ENCODE data around the gene ZNF692.
"Not testable (repeated sequence)": the region's sequence is repeated elsewhere in the genome, so short reads cannot be mapped to it uniquely, and the experiment has no call there.

The ZNF692 gene, protein sequence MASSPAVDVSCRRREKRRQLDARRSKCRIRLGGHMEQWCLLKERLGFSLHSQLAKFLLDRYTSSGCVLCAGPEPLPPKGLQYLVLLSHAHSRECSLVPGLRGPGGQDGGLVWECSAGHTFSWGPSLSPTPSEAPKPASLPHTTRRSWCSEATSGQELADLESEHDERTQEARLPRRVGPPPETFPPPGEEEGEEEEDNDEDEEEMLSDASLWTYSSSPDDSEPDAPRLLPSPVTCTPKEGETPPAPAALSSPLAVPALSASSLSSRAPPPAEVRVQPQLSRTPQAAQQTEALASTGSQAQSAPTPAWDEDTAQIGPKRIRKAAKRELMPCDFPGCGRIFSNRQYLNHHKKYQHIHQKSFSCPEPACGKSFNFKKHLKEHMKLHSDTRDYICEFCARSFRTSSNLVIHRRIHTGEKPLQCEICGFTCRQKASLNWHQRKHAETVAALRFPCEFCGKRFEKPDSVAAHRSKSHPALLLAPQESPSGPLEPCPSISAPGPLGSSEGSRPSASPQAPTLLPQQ

GRCh38 chr1:248858891-248859889 lies at the start of gene ZNF692:
Gene ZNF692 (minus strand): TSS chr1:248859085. CDS start chr1:248858309, 776 bp downstream.
- peak; percentile 97 for DNase-seq

DNA sequence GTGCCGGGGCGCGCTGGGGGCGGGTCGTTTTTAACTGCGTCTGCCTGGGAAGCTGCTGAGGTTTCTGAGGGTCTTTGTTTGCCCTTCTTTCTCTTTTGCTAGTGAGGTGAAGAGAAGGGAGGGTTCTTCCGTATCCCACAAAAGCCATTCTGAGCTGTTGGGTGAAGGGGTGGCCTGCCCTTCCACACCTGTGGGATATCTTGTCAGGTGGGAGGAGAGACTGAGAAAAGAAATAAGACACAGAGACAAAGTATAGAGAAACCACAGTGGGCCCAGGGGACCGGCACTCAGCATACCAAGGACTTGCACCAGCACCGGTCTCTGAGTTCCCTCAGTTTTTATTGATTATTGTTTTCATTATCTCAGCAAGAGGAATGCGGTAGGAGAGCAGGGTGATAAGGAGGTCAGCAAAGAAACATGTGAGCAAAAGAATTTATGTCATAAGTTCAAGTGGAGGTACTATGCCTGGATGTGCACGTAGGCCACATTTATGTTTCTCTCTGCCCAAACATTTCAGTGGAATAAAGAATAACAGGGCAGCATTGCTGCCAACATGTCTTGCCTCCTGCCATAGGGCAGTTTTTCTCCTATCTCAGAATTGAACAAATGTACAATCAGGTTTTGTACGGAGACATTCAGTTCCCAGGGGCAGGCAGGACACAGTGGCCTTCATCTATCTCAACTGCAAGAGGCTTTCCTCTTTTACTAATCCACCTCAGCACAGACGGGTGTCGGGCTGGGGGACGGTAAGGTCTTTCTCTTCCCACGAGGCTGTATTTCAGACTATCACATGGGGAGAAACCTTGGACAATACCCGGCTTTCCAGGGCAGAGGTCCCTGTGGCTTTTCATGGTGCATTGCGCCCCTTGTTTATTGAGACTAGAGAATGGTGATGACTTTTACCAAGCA lies 48.1 kb upstream of the ZNF692 start:
- DNase-seq = no peak

DNA sequence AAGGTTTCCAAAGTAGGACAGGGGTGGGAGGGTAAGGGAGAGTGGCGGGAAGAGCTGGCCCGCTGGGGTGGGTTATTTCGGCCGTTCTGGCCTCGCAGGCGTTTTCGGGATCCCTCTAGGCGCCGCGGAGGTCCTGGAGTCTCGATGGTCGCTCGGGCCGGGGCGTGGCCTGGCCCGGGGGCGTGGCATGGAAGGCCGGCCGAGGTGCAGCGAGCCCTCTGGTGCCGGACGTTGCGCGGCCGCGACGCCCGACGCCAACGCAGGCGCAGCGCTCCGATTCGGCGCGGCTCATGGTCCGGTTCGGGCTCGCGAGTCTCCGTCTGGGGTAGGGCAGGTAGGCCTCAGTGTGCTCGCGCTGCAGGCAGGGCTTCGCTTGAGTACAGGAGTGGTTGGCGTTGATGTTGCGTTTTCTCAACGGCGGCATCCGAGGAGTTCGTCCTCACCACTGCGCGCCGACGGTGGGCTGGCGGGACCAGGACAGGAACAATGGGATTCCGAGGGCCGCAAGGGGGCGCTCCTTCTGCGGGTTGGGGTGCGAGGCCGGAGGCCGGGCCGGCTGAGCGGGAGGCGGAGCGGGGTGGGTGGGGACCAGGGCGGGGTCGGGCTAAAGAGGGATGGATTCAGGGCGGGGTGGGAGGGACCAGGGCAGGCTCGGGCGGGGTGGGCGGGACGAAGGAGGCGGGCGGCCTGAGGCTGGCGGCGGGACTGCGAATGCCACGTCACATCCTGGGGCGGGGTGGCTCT lies 47.3 kb upstream of the ZNF692 start, which contains the start of gene PGBD2:
Gene PGBD2, plus strand, starts transcription at position 227 of the 744 bp plus-strand sequence. CDS start 7,628 bp downstream, outside the sequence.
- DNase-seq = peak; percentile 99

GRCh38 chr1:248905662-248906008 lies 46.8 kb upstream of the ZNF692 start:
- no peak for DNase-seq

DNA sequence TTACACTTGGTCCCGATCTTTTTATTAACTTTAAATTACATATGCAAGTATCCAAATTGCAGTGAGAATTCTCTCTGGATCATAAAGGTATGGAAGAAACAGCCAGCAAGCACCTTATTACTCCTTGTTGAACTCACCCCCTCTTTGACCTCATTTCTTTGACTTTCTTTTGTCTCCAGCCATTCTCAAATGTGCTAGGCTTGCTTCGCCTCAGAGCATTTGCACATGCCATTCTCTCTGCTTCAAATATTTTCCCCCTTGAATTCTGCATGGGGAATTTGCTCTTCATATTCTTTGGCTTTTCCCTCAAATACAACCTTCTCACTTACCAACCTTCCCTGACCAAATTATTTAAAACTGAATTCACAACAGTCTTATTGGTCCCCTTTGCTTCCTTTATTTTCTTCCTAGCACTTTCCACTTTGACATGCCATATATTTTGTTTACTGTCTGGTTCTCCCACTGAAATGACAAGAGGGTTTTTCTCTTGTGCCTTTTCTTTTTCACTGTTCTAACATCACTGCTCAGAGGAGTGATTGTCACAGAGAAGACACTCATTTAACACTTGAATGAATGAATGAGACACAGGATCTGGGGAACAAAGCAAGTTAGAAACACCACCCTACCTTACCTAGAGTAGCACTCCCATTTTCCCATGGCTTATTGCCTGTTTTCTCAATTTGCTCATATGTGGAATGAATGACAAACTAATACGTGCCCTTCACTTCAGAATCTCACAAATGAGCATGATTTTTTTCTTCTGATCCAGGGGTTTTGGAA lies 45.7 kb upstream of the ZNF692 start:
- DNase-seq = no peak

DNA sequence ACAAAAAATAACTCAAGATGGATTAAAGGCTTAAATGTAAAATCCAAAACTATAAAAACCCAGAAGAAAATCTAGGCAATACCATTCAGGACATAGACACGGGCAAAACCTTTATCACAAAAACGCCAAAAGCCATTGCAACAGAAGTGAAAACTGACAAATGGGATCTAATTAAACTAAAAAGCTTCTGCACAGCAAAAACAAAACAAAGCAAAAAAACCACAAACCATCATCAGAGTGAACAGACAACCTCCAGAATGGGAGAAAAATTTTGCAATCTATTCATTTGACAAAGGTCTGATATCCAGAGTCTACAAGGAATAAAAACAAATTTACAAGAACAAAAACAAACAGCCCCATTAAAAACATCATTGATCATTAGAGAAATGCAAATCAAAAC lies 42.7 kb upstream of the ZNF692 start:
- DNase-seq = no peak

GRCh38 chr1:248900637-248901036 lies 41.8 kb upstream of the ZNF692 start:
- DNase-seq = no peak

DNA sequence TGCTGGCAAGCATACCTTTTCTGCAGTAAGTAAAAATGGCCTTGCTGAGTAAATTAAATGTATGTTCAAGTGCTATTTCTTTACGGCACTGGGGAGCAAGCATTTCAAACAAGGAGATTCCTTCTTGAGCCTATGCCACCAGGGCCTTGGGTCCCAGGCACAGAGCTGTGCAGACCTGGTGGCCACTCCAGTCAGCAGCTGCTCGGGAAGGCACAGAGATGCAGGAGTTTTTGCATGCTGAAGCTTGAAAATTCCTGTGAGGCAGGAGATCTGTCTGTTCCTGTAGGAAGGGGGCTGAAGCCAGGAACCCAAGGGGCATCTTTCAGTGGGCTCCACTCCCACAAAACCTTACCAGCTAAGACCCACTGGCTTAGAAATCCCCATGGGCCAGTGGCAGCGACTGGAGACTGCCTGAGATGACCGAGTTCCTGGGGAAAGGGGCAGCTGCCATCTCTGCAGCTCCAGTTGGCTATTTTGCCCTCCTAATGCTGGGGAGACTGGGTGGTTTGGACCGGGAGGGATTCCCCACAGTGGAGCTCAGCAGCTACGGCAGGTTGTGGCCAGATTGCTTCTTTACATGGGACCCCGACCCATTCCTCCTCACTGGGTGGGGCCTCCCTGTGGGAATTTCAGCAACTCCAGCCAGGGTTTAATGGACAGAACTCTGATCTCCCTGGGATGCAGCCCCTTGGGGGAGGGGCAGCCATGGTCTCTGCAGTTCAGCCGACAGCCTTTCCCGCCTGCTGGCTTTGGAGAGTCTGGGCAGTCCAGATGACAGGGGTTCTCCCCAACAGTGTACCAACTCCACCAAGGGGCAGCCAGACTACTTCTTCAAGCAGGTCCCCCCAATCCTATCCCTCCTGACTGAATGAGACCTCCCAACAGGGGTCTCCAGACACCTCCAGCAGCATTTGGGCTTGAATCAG lies 38.8 kb upstream of the ZNF692 start:
- DNase-seq = no peak

GRCh38 chr1:248894837-248895236 lies 36.0 kb upstream of the ZNF692 start:
- no peak for DNase-seq

GRCh38 chr1:248892590-248892989 lies 33.7 kb upstream of the ZNF692 start:
- no peak for DNase-seq

GRCh38 chr1:248891758-248892157 lies 32.9 kb upstream of the ZNF692 start:
- no peak for DNase-seq

GRCh38 chr1:248890549-248891498 lies 31.9 kb upstream of the ZNF692 start:
- DNase-seq = no peak

- not testable (repeated sequence) for DNase-seq
These were observed 31.0 kb upstream of the ZNF692 start for GRCh38 chr1:248889914-248890243.

DNA sequence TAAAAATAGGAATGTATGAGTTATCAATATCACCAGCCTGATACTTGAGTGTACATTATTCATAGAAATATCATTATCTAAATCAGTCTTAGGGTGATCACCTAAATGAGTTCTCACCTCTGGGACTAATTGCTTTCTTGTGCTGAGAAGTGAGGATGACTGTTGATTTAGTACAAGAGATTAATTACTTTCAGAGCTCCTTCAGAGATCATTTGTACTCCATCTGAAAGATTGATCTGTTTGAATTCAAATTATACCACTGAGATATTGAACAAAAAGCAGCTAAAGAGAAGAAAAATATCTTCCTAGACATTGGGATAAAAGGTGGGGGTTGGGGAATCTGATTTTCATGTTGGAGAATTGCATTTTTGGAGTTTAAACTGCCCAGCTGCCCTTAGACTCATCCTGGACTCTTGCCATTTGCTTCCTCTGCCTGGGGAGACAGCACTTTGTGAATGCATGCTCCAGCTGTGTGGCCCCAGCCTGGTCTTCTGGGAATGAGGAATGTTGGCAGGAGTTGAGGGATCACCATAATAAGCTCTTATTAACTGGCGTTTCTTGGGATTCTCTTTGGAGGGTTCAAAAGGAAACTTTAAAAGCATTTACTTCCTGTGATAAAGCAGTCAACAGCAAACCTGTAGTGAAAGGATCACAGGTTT lies 27.5 kb upstream of the ZNF692 start:
- DNase-seq = no peak

- DNase-seq = no peak
These were observed 26.8 kb upstream of the ZNF692 start for GRCh38 chr1:248885646-248886045.

- DNase-seq = no peak
These were observed 25.9 kb upstream of the ZNF692 start for GRCh38 chr1:248884632-248885295.

DNA sequence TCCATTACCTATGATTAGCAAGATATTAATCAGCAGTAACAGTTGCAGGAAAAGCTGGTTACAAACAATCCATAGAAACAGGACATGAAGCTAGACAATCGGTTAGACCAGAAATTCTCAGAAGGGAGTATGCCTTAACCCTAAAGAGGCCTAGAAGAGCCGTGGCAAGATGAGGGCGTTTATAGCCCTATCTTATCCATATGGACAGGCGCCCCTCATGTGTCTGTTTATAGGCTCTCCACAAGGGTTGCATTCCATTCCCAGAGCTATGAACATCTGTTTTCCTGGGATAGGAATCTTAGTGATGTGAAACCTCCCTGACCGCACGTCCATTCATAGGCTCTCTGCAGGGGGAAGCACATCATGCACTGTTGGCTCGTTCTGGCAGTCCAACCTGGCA lies 23.5 kb upstream of the ZNF692 start:
- not testable (repeated sequence) for DNase-seq

All from stimulated activated CD8-positive, alpha-beta memory T cell treated with anti-CD3 and anti-CD28 coated beads, Interleukin-4, amount 100 ng/mL, for 48 hours (primary cell).